Measurements from ENCODE around the gene GDF2.

GRCh38 chr10:47288236-47288635 is 34.0 kb upstream of the GDF2 start:
- TF ChIP-seq CTCF (IDR thresholded peaks at IDR 0.05) = no peak
- no peak for TF ChIP-seq POLR2A (IDR thresholded peaks at IDR 0.05)

All from testis (tissue), 2 donors.